HG02970 (cell line): ENCODE results near the gene GPR26.

Experiments
- ATAC-seq: cut with Tn5 transposase; IDR thresholded peaks from one replicate; pipeline ENCODE4 v1.9.1; 2021; ENCODE audit warnings: mild to moderate bottlenecking, moderate library complexity, moderate number of reproducible peaks; ENCODE audit not compliant: unreplicated experiment, low FRiP score

The GPR26 gene

DNA sequence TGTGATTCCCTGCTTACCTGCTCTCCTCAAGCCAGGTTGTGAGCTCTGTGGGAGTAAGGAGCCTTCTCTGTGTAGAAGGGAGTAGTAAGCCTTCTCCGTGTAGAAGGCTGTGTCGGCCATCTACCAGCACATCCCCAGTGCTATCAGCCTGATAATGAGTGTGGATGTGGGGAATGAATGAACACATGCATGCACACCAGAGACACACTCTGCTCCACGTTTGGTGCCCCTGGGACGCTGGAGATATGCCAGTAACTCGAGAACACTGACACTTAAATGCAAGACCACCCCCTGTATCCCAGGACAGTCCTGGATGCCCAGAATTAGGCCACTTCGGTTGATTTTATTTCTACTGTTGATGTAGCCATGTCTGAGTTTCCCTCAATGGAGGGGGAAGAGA is 21.1 kb upstream of the GPR26 start:
- ATAC-seq = no peak

DNA sequence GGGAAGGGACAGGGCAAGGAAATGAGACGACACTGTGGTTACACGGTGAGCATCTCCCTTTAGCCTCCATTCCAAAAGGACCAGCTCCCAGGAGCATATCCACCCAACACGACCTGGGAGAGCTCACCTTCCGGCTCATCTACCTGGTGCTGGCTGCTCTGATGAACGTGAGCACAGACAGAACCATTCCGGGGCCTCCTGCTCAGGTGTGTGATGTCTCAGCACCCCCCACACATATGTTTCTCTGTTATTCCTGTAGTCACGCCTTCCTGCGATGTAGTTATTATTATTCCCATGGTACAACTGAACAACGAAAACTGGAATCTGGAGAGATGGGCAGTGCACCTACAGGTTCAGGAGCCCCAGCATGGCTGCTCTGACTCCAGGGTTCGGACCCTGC is 20.5 kb upstream of the GPR26 start:
- ATAC-seq = no peak

DNA sequence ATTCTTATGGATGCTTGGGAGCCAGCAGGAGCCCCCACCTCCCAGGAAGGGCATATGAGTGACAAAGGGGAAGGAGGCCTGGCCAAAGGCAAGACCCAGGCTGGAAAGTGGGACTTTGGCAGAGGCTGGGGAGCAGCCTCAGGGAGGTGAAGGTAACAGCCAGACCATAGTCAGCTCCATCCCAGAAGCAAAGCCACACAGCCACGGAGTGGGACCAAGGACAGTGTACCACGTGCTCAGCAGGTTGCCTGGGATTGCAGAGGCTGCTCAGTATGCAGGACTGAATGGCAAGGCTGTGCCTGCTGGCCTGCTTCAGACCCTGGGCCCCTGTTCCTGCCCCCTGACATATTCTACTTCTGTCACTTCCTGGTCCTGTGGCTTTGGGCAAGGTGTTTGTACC is 17.6 kb upstream of the GPR26 start:
- ATAC-seq = no peak

DNA sequence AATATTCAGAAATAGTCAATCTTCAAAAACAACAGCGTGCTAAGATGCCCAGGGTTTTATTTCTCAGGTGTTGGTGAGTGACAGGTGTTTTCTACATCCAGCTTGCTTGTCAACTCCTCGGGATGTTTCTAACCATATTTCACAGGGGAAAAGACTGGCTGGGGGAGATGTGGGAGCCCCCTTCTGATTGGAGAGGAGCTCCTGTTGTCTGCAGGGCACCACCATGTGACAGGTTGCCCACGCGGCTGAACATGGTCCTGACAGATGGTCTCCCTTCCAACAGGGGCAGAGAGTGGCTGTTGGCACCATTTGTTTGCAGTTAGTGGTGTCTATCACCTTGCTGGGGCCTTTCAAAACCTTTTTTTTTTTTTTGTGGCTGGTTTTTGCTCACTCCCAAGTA is 16.5 kb upstream of the GPR26 start:
- no peak for ATAC-seq

DNA sequence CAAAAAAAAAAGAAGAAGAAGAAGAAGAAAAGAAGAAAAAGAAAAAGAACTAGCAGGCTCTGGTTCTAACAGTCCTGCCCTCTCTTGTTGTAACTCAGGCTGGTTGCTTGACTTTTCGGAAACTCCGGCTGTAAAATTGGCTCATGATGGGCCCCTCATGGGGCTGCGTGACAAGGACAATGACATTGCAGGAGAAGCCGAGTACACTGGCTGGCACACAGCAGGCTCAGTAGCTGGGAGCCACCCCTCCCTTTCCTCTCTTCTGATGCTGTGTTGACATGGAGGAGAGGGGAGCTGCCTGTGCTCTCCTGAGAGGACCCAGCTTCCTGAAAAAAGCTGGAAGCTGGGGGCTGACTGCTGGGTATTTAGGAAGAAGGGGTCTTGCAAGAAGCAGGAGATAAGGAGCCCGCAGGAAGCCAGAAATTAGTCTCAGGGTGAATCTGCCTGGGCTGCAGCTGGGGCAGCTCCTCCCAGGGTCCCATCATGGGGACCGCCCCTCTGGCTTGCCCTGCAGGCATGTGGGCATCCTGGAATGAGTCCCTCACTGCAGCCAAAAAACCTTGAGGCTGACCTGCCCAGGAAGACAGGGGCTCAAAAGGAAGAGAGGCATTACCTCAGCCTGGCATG is 14.6 kb upstream of the GPR26 start:
- ATAC-seq = no peak

DNA sequence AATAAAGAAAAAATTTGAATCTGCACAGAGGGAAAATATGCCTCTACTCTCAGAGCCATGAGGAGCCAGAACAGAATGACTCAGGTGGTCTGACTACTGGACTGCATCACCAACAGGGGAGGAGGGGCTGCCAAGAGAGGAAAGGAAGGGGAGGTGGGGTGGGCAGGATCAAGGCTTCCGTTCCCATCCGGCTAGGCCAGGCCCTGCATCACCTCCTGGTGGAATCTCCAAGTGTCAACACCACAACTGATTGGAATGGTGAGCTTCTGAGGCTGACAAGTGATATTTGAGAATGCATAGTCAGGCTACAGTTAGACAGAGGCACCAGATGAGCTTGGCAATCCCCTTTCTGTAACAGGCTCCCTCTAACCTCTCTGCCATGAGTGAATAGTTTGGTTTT is 10.4 kb upstream of the GPR26 start:
- ATAC-seq = no peak

DNA sequence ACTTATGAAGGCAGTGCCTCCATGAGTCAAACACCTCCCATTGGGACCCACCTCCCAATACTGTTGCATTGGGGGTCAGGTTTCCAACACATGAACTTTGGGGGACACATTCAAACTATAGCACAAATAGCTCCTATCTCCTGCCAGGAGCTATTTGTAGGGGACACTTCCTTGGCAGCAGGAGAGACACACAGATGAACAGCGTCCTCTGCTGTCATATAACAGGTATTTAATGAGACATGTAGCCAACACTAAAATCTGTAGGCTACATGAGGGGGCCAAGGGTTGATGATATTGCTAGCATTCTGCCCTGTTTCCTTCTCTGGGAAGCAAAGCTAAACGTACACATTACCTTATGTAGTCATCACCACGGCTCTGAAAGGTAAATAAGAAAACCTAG is 2.6 kb upstream of the GPR26 start:
- no peak for ATAC-seq

DNA sequence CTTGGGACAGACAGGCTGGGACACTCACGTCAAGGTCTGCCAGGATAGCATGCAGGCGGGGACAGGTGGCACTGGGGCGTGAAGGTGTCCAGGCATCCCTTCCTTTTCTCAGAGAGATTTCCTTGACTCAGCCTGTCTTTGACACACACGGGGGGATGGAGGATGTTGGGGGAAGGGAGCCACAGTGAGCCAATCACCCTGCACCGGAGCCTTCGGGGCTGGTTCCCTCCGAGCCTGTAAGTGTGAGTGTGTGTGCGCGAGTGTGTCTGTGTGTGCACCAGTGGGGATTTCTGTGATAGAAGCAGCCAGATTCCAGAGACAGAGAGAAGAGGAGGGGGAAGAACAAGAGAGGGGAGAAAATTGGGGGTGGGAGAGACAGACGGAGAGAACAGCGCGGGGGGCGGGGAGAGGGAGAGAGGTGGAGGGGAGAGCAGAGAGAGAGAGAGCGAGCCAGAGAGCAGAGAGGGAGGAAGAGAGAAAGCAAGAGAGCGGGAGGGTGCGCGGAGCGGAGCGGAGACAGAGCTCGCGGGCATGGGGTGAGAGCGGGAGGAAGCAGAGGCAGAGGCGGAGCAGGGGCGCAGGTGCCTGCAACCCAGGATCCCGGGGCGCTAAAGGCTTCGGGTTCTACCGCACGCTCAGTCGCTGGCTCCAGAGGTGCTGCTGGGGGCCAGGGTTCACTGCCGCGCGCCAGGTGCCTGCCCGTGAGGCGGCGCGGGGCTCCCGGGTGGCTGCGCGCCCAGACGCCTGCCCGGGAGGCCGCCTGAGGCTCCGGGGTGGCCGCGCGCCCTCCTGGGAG is 466 bp upstream of the GPR26 start:
- no peak for ATAC-seq

DNA sequence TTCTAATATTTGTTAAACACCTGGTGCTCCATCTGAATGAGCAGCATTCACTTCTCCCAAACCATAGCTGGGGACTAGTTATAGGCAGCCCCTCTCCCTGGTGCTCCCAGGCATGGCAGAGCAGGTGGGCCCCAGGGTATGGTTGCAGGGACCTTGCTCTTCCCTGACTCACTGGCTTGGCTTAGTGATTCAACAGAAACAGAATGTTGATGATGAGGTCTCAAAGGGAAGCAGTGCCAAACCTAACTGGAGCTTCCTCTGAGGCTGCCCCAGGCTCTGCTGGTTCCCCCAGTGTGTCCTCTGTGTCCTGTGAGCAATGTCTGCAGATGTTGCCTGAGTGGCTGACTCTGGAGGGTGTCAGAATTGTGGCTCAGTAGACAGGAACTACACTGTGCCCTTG is 3.7 kb downstream of the GPR26 start:
- ATAC-seq = no peak

DNA sequence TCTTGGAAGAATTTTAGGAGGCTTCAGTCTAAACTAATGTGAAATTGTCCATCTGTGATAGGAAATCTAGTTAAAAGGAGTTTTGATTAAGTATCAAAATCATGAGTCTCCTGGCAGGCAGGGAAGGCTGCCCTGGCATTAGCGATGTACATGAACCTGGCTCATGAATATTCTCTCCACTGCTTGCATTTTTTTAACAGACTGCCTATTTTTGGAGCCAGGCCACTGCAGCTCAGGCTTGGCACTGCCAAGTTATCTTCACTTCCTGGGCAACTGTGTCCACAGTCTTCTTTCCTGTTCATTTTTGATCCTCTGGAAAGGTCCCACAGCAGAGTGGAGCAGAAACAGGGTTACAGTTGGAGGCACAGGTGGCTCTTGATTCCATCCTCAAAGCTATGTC is 7.0 kb downstream of the GPR26 start:
- ATAC-seq = no peak

DNA sequence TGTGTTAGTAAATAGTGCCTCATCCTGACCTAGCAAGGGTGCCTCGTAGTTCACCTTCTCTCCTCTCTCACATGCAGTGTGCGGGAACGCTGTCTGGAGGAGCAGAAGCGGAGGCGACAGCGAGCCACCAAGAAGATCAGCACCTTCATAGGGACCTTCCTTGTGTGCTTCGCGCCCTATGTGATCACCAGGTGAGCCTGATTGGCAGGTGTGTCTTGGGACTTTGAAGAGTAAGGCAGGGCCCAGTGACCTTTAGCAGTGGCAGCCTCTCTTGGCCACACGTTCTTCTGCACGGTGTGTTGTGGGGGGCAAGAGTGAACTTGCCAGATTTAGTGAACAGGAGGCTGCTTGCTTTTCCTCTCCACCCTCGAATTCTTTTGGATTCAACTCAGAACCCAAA is 8.6 kb downstream of the GPR26 start:
- ATAC-seq = no peak

DNA sequence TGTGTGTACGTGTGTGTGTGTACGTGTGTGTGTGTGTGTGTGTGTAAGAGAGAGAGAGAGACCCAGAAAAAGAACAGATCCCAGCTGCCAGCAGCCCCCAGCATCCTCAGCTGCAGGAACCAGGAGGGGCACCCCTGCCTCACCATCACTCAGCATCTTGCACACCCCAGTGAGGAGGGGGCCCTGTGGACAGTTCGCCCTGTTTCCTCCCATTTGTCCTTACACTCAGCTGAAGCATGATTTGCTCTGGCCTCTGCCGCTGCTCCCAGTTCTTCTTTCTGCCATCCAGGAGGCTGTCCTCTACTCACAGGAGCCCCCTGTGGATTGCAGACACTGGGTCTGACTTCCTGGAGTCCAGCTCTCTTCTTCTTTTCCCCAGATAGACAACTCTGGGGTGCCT is 9.7 kb downstream of the GPR26 start:
- no peak for ATAC-seq

DNA sequence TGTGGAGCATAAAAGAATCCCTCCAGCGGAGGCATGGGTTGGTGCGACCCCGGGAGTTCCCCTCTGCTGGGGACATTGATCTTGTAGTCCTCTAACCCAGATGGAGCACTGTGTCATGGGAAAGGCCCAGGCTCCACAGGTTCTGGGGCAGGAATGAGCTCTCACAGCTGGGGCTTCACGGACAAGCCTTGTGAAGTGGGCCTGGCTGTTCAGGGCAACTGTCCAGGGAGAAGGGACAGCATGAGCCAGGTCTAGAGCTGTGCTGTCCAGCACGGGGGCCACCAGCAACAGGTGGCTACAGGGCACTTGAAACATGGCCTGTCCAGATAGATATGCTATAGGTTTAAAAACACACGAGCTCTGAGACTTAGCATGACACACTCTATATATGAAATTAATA is 11.4 kb downstream of the GPR26 start:
- ATAC-seq = no peak

DNA sequence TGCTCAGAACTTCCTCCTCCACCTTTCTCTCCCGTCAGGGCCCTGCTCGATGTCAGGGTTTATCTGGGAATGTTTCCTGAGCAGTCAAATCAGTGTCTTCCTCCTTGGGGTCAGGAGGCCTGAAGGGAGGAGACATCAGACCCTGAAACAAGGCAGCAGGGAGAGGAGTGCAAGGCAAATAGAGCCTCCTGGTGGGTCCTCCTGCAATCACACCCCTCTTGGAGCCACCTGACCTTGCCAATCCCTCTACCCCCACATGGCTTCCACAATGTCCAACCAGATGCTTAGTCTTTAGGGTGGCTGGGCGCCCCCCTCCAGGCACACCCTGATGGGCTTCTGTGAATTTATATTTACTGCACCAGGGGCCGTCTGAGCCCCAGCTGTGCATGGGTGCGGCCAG is 12.2 kb downstream of the GPR26 start:
- no peak for ATAC-seq

DNA sequence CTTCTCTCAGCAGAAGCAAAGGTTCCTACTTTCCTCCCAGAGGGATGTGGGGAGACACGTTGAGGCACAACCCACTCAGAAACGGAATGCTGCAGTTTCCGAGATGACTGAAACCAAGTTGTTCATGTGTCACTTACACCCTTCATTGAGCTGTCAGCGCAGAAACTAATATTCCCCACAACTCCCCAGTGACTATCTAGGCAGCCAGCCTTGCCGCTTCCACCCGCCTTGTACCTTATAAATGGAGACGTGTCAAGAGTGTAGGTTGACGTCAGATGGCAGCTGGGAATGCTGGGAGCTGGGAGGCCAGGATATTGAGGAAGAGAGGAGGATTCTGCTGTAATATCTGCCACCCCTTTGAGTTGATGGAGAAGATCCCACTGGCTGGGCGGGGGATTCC is 15.1 kb downstream of the GPR26 start:
- ATAC-seq = no peak

DNA sequence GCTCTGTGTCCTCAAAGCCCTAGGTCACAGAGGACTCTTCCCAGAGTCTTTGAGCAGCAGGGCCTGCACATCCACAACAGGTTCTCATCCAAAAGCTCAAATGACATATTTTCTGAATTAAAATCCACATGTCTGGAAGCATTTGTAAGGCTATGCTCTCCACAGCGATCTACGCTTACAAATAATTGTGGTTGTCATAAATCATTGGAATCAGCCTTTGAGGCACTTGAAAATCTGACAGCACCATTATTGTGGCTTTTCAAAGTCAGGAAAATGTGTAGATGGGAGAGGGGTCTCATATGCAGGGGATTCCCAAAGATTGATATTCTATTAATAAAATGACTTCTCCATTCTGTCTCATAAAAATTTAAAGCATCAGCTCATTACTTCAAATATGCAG is 16.3 kb downstream of the GPR26 start:
- no peak for ATAC-seq

DNA sequence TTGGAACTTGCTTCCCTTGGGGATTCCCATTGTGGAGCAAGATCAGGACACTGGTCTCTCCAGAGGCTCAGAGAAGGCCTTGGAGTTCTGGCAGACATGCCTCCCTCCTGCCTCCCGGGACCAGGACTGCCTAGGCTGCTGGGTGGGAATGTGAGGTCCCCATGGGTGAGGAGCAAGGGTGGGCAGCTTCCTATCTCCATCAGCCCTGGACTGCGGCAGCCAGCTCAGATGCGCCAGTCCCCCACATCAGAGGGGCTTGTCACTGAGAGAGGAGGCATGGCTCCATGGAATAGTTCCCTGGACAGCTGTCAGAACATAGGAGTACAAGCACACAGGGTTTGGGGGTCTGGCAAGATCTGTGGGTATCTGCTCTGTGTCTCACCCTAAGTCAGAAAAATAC is 17.3 kb downstream of the GPR26 start:
- ATAC-seq = no peak

DNA sequence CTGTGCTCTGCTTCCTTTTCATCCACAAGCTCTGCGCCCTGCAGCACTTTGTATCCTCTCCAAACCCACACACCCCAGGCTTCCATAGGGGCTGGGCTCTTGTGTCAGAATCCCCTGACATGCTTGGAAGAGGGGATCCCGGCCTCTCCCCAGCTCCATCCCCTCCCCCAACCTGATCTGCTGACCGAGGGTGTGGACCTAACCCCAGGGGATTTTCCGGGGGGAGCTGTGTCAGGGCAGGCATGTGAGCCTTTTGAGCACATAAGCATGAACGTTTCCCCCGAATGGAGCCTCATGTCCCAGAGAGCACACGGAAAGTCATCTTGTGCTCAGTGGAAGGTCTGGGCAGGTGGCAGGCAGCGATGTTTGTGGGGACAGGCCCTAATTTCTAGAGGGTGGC is 17.7 kb downstream of the GPR26 start:
- ATAC-seq = no peak

DNA sequence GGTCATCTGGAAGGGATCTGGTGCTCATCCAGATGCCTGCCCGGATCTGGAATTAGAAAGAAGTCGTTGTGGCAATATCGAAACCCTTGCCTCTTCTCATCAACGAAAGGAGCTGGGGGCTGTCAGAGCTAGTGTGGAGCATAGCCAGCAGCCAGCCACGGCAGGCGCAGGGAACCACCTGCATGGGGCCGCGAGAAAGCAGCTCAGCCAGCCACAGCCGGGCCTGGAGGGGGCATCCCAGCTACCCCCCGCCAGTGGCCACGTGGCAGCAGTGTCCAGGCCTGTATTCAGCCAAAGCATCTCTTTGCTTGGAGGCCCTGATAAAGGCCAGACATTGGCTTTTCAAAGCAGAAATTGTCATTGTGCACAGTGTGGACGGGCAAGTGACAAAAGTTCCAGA is 19.1 kb downstream of the GPR26 start:
- no peak for ATAC-seq

DNA sequence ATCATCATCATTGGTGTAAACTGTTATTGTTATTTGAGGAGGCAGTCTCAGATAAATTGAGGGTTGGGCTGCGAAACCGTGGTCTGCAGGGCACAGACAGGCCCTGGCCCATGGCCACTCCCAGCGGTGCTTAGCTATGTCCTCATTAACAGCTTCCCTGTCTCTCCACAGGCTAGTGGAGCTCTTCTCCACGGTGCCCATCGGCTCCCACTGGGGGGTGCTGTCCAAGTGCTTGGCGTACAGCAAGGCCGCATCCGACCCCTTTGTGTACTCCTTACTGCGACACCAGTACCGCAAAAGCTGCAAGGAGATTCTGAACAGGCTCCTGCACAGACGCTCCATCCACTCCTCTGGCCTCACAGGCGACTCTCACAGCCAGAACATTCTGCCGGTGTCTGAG is 21.6 kb downstream of the GPR26 start:
- no peak for ATAC-seq

DNA sequence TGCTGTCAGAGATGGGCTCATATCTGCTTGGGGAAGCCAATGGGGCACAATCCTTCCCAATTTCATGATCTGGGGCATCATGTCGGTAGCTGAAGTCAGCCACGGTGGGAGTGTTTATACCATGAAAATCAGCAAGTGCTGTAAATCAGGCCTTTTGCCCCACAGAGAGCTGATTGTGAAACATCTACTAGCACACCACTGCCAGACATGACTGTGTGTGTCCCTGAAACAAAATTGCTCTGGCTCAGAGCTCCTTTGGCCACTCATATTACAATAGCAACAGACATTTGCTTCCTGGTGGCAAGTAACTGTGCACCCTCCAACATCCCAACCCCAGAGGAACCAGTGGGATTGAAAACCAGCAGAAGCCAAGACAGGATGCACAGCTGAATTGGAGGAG is 23.7 kb downstream of the GPR26 start:
- ATAC-seq = no peak

DNA sequence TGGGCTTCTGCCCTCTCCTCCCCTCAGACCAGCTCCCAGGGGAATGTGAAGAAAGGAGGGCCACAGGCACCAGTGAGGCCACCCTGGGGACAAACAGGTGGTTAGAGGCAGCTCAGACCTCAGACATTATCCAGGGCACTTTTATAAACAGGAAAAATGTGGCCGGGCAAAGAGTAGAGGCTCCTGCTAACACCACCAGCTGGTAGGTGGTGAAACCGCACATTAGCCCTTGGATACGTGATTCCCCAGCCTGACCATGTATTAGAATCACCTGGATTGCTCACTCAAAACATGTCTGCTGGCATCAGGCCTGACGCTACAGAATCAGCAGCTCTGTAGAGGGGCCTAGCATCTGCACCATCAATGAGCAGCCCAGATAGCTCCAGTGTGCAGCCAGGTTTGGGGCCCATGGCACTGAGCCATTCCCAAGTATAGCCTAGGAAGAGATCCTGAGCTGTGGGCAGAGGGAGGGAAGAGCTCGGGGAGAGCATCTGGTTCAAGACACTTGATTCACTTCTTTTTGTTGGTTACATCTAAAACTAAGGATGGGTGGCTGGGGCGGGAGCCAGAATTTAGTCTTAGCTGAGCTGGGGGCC is 37.1 kb downstream of the GPR26 start:
- ATAC-seq = no peak
